GM19467 (cell line): ENCODE results near the gene ALDOA.
"Not testable (repeated sequence)": the region's sequence is repeated elsewhere in the genome, so short reads cannot be mapped to it uniquely, and the experiment has no call there.

Experiments
- ATAC-seq: cut with Tn5 transposase; IDR thresholded peaks from one replicate; pipeline ENCODE4 v1.9.1; 2021; ENCODE audit warnings: mild to moderate bottlenecking, moderate library complexity; ENCODE audit not compliant: unreplicated experiment

ALDOA gene

GRCh38 chr16:30065102-30065942 lies at the start of gene ALDOA:
Gene ALDOA, plus strand, starts transcription at chr16:30065760. Its CDS starts 1,138 bp downstream, at chr16:30066898.
- peak; percentile 79 for ATAC-seq

GRCh38 chr16:30016555-30017276 lies 48.8 kb upstream of the ALDOA start:
- ATAC-seq: no peak

- no peak for ATAC-seq
These were observed 48.3 kb upstream of the ALDOA start for GRCh38 chr16:30017277-30017656.

GRCh38 chr16:30017937-30018336 lies 47.6 kb upstream of the ALDOA start:
- not testable (repeated sequence) for ATAC-seq

GRCh38 chr16:30018731-30019158 lies 46.8 kb upstream of the ALDOA start:
- no peak for ATAC-seq

DNA sequence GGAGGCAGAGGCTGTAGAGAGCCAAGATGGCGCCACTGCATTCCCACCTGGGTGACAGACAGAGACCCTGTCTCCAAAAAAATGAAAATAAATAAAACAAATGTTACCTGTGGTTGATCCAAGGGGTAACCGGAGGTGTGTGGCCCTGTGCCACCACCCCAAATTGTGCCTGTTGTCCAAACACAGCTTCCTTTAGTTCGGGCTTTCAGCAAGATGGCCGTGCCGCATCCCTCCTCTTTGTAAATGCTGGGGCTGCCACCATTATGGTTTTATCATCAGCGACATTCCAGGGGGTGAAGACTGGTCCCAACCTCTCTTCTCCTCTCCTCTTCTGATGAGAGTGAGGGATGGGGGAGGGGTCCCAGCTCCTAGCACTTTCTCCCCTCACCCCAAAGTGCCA lies 42.7 kb upstream of the ALDOA start, which contains the start of gene C16orf92:
Gene C16orf92 (plus strand): TSS at position 312 of the 400 bp plus-strand sequence. CDS start 143 bp downstream, outside the sequence.
- ATAC-seq: no peak

GRCh38 chr16:30023586-30023985 lies 42.0 kb upstream of the ALDOA start:
- no peak for ATAC-seq

DNA sequence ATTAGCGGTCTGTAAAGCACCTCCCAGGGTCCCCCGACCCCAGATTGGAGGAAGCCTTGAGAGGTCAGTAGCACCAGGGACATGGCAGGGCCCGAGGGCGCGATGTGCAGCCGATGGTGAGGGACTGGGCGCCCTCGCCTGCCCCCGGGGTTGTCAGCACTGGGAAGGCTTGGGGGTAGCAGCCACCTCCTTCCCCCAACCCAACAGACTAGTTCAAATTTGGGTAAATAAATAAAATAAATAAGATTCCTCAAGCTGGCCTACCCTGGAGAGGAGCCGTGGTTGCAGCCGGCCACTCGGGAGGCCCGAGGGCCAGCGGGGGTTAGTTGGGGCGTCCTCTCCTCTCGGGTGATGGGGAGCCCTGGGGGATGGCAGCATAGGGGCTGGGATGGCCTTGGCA lies 41.1 kb upstream of the ALDOA start:
- no peak for ATAC-seq

GRCh38 chr16:30025156-30025555 lies 40.4 kb upstream of the ALDOA start:
- no peak for ATAC-seq

- ATAC-seq: no peak
These were observed 40.0 kb upstream of the ALDOA start for GRCh38 chr16:30025574-30025973.

- ATAC-seq: no peak
These were observed 39.1 kb upstream of the ALDOA start for GRCh38 chr16:30026449-30026848.

DNA sequence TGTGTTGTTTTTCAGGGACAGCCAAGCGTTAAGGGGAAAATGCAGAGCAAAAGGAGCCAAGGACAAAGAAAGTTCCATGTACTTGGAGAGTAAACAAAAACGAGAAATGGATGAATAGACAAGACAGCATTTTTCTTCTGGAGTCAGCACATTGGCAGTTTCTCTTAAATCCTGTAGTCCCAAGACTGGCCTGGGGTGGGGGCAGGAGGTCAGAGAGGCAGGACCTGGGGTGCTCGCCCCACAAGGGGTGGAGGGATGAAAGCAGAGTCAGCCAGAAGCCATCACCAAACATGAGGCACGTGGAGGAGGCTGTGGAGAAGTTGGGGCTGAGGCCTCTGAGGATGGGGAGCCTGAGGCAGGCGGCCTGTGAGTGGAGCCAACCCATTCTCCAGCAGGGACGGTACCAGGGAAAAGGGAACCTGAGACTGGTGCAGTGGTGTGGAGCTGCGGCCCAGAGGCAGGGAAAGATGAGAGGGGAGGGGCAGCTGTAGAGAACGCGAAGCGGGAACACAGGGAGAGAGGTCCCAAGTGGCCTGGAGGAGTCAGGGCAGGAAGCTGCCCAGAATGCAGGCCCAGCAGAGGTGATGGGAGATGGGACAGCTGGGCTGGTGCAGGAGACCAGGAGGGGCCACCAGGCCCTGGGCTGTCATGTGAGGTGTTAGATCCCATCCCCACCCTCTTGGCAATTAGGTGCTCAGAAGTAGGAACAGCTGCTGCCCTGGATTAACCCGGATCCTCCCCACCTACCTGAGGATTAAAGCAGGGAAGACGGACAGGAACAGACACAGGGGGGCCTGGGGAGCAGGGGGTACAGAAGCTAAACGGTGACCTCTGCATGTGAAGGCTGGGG lies 37.7 kb upstream of the ALDOA start:
- no peak for ATAC-seq

DNA sequence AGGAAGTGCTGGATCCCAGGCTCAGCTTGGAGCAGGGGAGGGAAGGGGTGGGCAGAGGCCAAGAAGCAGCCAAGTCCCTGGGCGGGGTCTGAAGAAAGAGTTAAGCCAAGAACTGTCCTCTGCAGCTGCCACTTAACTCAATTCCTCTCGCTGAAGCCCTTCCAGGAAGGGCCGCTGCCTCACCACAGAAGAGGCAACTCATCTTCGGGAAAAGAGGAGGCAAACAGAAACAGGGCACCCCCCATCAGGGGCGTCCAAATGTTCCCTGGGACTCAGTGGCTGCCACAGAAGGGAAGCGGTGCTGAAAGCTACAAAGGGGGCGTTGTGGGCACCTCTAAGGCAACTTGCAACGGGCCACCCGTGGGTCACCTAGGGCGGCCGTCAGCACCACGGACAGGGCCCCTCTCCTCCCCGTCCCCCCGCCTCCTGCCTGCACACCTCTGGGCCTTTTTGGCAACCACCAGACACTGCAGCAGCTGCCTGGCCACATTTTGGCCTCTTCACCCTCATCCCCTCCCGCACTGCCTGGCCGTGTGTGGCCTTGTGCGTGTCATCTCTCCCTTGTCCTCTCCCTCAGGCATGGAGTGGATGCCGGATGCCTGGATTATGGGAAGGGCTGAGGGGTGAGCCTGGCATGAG lies 37.0 kb upstream of the ALDOA start:
- no peak for ATAC-seq

GRCh38 chr16:30030011-30030685 lies 35.4 kb upstream of the ALDOA start:
- ATAC-seq: no peak

DNA sequence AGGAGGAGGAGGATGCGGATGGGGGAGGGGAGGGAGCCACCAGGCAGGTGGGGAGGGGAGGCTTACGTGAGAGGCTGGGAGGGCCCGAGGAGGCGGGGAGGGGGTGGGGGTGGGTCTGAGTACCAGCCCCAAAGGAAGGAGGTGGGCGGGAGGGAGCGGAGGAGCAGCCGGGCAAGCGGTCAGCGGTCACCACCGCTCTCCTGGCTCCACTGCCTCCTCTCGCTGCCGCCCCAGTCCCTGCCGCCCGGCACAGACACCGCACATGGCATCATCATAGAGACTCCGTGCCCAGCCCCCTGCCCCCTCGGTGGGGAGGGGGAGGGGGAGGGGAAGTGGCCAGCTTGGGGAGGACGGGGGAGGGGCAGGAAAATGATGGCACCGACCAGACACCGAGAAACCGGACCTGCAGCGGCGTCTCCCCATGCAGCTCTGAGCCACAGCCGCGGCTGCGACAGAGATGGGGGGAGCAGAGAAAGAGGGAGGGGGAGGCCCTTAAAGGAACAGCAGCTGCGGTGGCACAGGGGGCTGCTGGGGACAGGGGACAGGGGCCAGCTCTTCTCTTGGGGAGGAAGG lies 34.6 kb upstream of the ALDOA start, which contains the start of gene TLCD3B:
Gene TLCD3B (minus strand): TSS at position 431 of the 573 bp plus-strand sequence. CDS start 744 bp downstream, outside the sequence.
- no peak for ATAC-seq

DNA sequence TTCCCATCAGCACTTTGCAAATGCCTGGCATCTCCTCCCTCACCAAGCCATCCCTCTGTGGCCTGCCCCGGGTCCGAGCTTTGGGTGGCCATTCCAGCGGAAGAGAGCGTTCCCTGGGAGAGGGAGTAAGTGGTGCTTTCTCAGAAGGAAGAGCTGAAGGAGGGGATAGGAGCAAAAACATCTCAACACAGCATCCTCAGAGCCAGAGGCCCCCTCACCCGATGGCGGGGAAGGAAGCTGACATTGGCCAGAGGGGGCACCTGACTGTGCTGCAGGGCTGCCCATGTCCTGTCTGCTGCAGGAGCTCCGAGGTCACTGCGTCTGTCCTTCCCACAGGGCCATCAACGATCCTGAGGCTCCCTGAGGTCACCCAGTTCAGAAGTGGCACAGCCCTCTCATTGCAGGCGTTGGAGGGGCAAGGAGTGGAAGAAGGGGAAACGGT lies 34.1 kb upstream of the ALDOA start:
- no peak for ATAC-seq

DNA sequence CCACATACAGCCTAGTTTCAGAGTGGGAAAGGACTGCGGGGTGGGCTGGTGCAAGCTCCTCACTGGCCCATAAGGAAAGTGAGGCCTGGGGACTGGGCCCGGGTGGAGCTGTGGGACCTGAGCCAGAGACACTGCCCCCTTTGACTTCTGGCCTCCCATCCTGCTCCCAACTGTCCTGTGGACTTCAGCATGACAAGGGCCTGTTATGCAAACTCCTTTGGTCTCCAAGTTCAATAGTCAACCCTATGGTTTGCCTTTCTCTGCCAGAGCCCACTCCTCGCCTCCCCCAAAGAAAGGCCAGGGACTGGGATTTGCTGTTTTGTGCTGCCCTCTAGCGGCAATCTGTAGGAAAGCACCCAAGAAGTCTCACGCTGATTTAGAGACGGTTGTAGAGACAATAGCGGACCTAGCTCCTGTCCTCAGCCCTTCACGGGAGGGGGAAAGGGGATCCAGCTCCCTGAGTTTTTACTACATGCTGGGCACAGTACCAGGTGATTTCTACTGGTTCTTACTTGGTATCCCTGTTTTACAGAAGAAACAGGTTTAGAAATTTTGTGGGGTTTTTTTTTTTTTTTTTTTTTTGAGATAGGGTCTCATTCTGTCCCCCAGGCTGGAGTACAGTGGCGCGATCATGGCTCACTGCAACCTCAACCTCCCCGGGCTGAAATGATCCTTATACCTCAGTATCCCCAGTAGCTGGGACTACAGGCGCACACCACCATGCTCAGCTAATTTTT lies 33.3 kb upstream of the ALDOA start:
- ATAC-seq: no peak

DNA sequence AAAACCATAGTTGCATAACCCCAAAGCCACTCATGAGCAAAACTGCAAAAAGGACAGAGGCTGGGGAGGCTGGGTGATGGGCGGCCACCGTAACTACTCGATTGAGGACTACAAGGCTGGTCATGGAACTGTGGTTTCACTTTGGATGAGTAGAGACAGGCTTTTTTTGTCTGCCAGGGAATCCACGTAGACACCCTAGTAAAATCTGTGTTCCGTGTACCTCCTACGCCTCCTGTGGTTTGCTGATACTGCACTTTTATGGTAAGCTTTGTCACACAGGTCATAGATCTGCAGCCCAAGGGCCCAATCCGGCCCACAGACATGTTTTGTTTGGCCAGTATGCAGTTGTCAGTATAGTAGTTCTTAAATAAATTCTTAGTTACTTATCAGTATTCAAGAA lies 32.3 kb upstream of the ALDOA start:
- ATAC-seq: no peak

DNA sequence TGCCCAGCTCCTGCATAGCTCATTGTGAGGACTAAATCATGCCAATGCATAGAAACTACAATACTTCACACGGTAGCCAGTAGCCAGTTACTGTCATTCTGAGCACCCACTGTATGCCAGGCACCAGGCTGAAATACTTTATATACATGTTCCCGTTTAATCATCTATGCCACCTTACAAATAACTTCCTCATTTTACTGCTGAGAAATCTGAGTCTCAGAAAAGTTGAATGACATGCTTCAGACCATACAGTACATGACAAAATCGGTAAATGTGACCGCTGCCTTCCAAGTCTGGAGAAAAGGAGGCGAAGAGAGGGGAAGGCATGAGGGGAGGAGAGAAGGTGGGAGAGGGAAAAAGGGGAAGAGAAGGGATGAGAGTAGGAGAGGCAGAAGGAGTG lies 25.3 kb upstream of the ALDOA start:
- no peak for ATAC-seq
